HepG2 (cell line): ENCODE results near the gene TCAP. TPM values are rescaled to one million over a fixed set of nuclear protein-coding genes. Genes with fewer than 3 reads are reported as not detected.
A peak's percentile ranks its signal among the peaks of the same experiment; 100 is the strongest.

ENCODE experiments used
- CREM ChIP-seq, 2 experiments: sonication (generic) in 1 of 2; formaldehyde crosslinking in 1 of 2; IDR thresholded peaks; 2 replicates each; pipeline versions ENCODE4 v1.4.0 to v1.6.1; 2016 to 2020; ENCODE audit warnings: antibody characterized with exemption in 1 of 2, mild to moderate bottlenecking in 1 of 2, missing genetic modification reagents in 1 of 2
- GTF2F1 ChIP-seq: fragments of 150-350 bp; IDR thresholded peaks from 2 replicates; pipeline ENCODE4 v1.6.1; 2014; ENCODE audit warnings: low read length
- HHEX ChIP-seq: IDR thresholded peaks from 2 replicates; pipeline ENCODE4 v1.6.1; 2016; ENCODE audit warnings: control low read depth
- MED8 ChIP-seq: sonication (generic); formaldehyde crosslinking; IDR thresholded peaks from 2 replicates; pipeline ENCODE4 v1.8.1; 2023; ENCODE audit warnings: mild to moderate bottlenecking, missing genetic modification reagents; ENCODE audit not compliant: insufficient replicate concordance
- PRDM10 ChIP-seq: sonication (generic); formaldehyde crosslinking; IDR thresholded peaks from 2 replicates; pipeline ENCODE4 v1.4.0; 2020; ENCODE audit warnings: low read depth, missing genetic modification reagents
- RARG ChIP-seq: sonication (generic); formaldehyde crosslinking; IDR thresholded peaks from 2 replicates; pipeline ENCODE4 v1.4.0; 2020; ENCODE audit warnings: low read depth, mild to moderate bottlenecking, missing genetic modification reagents
- RFXANK ChIP-seq: IDR thresholded peaks from 2 replicates; pipeline ENCODE4 v1.6.1; 2016
- TIGD3 ChIP-seq: sonication (generic); formaldehyde crosslinking; IDR thresholded peaks from 2 replicates; pipeline ENCODE4 v1.5.1; 2020; ENCODE audit warnings: mild to moderate bottlenecking, missing genetic modification reagents, borderline replicate concordance
- ZKSCAN5 ChIP-seq: sonication (generic); formaldehyde crosslinking; IDR thresholded peaks from 2 replicates; pipeline ENCODE4 v1.5.1; 2020; ENCODE audit warnings: mild to moderate bottlenecking, missing genetic modification reagents
- ZNF749 ChIP-seq: sonication (generic); formaldehyde crosslinking; IDR thresholded peaks from 2 replicates; pipeline ENCODE4 v1.8.0; 2022; ENCODE audit warnings: mild to moderate bottlenecking, missing genetic modification reagents, moderate library complexity, borderline replicate concordance
- ZSCAN29 ChIP-seq: sonication (generic); formaldehyde crosslinking; conservative IDR thresholded peaks from 2 replicates; pipeline ENCODE4 v1.4.0; 2020; ENCODE audit warnings: mild to moderate bottlenecking, missing genetic modification reagents
- polyA plus RNA-seq, 8 experiments: library from polyadenylated mRNA; depleted of rRNA in 3 of 8; stranded (reverse) in 7 of 8; unstranded in 1 of 8; fragments of >200 nt; fragmentation: Illumina TruSeq in 4 of 8; extraction: Trizol in 4 of 8; gene quantifications; 2 replicates each; pipeline versions ENCODE4 v1.2.1 to v1.2.3, GENCODE V29; 2011 to 2016; ENCODE audit warnings: low read depth in 4 of 8, missing spikeins in 1 of 8, mixed read lengths in 1 of 8; ENCODE audit not compliant: insufficient read depth in 1 of 8
- total RNA-seq, 5 experiments: library from RNA; depleted of rRNA; stranded (reverse); fragments of >200 nt; fragmentation: Illumina TruSeq; extraction: Trizol; gene quantifications; 2 replicates each; pipeline ENCODE4 v1.2.3, GENCODE V29; 2016; ENCODE audit warnings: low read depth in 1 of 5
- TF ChIP-seq, protein P1 (sequence below): sonication (generic); formaldehyde crosslinking; IDR thresholded peaks from 2 replicates; pipeline ENCODE4 v1.5.0; 2020; ENCODE audit warnings: mild to moderate bottlenecking, missing genetic modification reagents
- TF ChIP-seq, protein P2 (sequence below): sonication (generic); formaldehyde crosslinking; IDR thresholded peaks from 2 replicates; pipeline ENCODE4 v1.8.0; 2022; ENCODE audit warnings: mild to moderate bottlenecking, missing genetic modification reagents, moderate library complexity
- TF ChIP-seq, protein P3 (sequence below): sonication (generic); formaldehyde crosslinking; IDR thresholded peaks from 2 replicates; pipeline ENCODE4 v1.4.0; 2020; ENCODE audit warnings: mild to moderate bottlenecking, low read depth, missing genetic modification reagents

Gene TCAP
- total and polyA plus RNA-seq, 2 of the 13 experiments (the other 11 are each of a cell fraction or from before 2014, with no cell fraction given) = 0.24 to 0.65 TPM

- TF ChIP-seq, protein P1, sequence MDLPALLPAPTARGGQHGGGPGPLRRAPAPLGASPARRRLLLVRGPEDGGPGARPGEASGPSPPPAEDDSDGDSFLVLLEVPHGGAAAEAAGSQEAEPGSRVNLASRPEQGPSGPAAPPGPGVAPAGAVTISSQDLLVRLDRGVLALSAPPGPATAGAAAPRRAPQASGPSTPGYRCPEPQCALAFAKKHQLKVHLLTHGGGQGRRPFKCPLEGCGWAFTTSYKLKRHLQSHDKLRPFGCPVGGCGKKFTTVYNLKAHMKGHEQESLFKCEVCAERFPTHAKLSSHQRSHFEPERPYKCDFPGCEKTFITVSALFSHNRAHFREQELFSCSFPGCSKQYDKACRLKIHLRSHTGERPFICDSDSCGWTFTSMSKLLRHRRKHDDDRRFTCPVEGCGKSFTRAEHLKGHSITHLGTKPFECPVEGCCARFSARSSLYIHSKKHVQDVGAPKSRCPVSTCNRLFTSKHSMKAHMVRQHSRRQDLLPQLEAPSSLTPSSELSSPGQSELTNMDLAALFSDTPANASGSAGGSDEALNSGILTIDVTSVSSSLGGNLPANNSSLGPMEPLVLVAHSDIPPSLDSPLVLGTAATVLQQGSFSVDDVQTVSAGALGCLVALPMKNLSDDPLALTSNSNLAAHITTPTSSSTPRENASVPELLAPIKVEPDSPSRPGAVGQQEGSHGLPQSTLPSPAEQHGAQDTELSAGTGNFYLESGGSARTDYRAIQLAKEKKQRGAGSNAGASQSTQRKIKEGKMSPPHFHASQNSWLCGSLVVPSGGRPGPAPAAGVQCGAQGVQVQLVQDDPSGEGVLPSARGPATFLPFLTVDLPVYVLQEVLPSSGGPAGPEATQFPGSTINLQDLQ (CRISPR knock-in tag) = no peak
- TF ChIP-seq ZKSCAN5 (no peak), GTF2F1 (no peak), ZSCAN29 (no peak), CREM (IDR thresholded peaks at IDR 0.05) (no peak), CREM (CRISPR knock-in tag; IDR thresholded peaks at IDR 0.05) (no peak), MED8 (no peak), RFXANK (CRISPR knock-in tag) (peak; percentile 87), PRDM10 (CRISPR knock-in tag) (peak; percentile 51; the same call in 1 of the 2 replicates), RARG (CRISPR knock-in tag) (no peak), ZNF749 (no peak), TIGD3 (CRISPR knock-in tag) (no peak), HHEX (no peak)
- TF ChIP-seq, protein P2, sequence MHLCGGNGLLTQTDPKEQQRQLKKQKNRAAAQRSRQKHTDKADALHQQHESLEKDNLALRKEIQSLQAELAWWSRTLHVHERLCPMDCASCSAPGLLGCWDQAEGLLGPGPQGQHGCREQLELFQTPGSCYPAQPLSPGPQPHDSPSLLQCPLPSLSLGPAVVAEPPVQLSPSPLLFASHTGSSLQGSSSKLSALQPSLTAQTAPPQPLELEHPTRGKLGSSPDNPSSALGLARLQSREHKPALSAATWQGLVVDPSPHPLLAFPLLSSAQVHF (CRISPR knock-in tag) = no peak
- TF ChIP-seq, protein P3, sequence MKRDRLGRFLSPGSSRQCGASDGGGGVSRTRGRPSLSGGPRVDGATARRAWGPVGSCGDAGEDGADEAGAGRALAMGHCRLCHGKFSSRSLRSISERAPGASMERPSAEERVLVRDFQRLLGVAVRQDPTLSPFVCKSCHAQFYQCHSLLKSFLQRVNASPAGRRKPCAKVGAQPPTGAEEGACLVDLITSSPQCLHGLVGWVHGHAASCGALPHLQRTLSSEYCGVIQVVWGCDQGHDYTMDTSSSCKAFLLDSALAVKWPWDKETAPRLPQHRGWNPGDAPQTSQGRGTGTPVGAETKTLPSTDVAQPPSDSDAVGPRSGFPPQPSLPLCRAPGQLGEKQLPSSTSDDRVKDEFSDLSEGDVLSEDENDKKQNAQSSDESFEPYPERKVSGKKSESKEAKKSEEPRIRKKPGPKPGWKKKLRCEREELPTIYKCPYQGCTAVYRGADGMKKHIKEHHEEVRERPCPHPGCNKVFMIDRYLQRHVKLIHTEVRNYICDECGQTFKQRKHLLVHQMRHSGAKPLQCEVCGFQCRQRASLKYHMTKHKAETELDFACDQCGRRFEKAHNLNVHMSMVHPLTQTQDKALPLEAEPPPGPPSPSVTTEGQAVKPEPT (CRISPR knock-in tag) = no peak
These were observed 43.4 kb upstream of the TCAP start (continued) for GRCh38 chr17:39621523-39622379.
